PC-9 (cell line): Measurements from ENCODE around the gene CNOT6L. TPM values are rescaled to one million over a fixed set of nuclear protein-coding genes. Genes with fewer than 3 reads are reported as not detected.
"Not testable (repeated sequence)": the region's sequence is repeated elsewhere in the genome, so short reads cannot be mapped to it uniquely, and the experiment has no call there.

ENCODE experiments used
- BruUV-seq: library from RNA; stranded (reverse); fragments of 400-500 nt; replicated peaks from 2 replicates; lab custom pipeline; 2021; lab: Mats Ljungman, UMichigan
- CTCF ChIA-PET: fragments of 300-600 bp; sonication (Branson Sonifier 250); formaldehyde crosslinking; loops from one replicate; lab custom pipeline; 2022; ENCODE audit warnings: antibody characterized with exemption; lab: Charles Lee
- POLR2A ChIA-PET: fragments of 300-600 bp; sonication (Branson Sonifier 250); formaldehyde crosslinking; loops from one replicate; lab custom pipeline; 2022; ENCODE audit warnings: antibody characterized with exemption; ENCODE audit not compliant: unreplicated experiment; lab: Charles Lee
- DNase-seq, 2 experiments: peaks; one replicate each; pipeline versions ENCODE4 v3.0.0 to v3.0.0-alpha.2; 2015 to 2022; ENCODE audit warnings: mixed read lengths in 1 of 2
- H2AFZ ChIP-seq: fragments of 200-600 bp; sonication (generic); 2 replicates; pipeline ENCODE4 v1.8.1; 2017; ENCODE audit warnings: antibody characterized with exemption
- H3F3A ChIP-seq: fragments of 200-600 bp; sonication (generic); 2 replicates; pipeline ENCODE4 v1.8.1; 2017; ENCODE audit warnings: antibody characterized with exemption, mild to moderate bottlenecking, low read depth; ENCODE audit not compliant: insufficient read depth
- H3K27ac ChIP-seq: fragments of 200-600 bp; sonication (generic); 2 replicates; pipeline ENCODE4 v1.6.1; 2016; ENCODE audit warnings: mixed run types
- H3K27me3 ChIP-seq: fragments of 200-600 bp; sonication (generic); 2 replicates; pipeline ENCODE4 v1.6.1; 2016; ENCODE audit warnings: low read depth, mixed run types; ENCODE audit not compliant: insufficient read depth
- H3K36me3 ChIP-seq: fragments of 200-600 bp; sonication (generic); 2 replicates; pipeline ENCODE4 v1.6.1; 2016; ENCODE audit warnings: low read depth, mixed run types
- H3K4me1 ChIP-seq: fragments of 200-600 bp; sonication (generic); replicated peaks from 2 replicates; pipeline ENCODE4 v1.6.1; 2016; ENCODE audit warnings: mixed run types; ENCODE audit not compliant: insufficient read depth
- H3K4me2 ChIP-seq: fragments of 200-600 bp; sonication (generic); 2 replicates; pipeline ENCODE4 v1.6.1; 2017; ENCODE audit warnings: mixed run types
- H3K4me3 ChIP-seq: fragments of 200-600 bp; sonication (generic); 2 replicates; pipeline ENCODE4 v1.6.1; 2016; ENCODE audit warnings: mixed run types
- H3K79me2 ChIP-seq: fragments of 200-600 bp; sonication (generic); 2 replicates; pipeline ENCODE4 v1.6.1; 2017; ENCODE audit warnings: low read depth, mixed run types
- H3K9me2 ChIP-seq: fragments of 200-600 bp; sonication (generic); 2 replicates; pipeline ENCODE4 v1.8.1; 2017; ENCODE audit warnings: mild to moderate bottlenecking; ENCODE audit not compliant: insufficient read depth
- H3K9me3 ChIP-seq: fragments of 200-600 bp; sonication (generic); 2 replicates; pipeline ENCODE4 v1.8.1; 2016; ENCODE audit warnings: low read depth; ENCODE audit not compliant: insufficient read depth
- H4K20me1 ChIP-seq: fragments of 200-600 bp; sonication (generic); 2 replicates; pipeline ENCODE4 v1.8.1; 2017; ENCODE audit not compliant: insufficient read depth
- EZH2 ChIP-seq: fragments of 200-600 bp; sonication (generic); IDR thresholded peaks from 2 replicates; pipeline ENCODE4 v1.8.0; 2017; ENCODE audit warnings: antibody characterized with exemption, low read depth
- intact Hi-C: fragments of 100-400 bp; cut with micrococcal nuclease; formaldehyde crosslinking; loops from one replicate; pipeline ENCODE4 v1.10.0; 2022; ENCODE audit not compliant: unreplicated experiment
- total RNA-seq: library from RNA; stranded (reverse); gene quantifications from 2 replicates; pipeline ENCODE4 v1.2.3, GENCODE V29; 2021
- TF ChIP-seq, protein P1 (sequence below): fragments of 200-600 bp; sonication (generic); conservative IDR thresholded peaks from 2 replicates; pipeline ENCODE4 v1.6.1; 2017; ENCODE audit warnings: mixed run types, antibody characterized with exemption, mild to moderate bottlenecking, moderate library complexity

The CNOT6L gene
- total RNA-seq, 1 experiment from 2014 or later = 26.7 TPM

DNA sequence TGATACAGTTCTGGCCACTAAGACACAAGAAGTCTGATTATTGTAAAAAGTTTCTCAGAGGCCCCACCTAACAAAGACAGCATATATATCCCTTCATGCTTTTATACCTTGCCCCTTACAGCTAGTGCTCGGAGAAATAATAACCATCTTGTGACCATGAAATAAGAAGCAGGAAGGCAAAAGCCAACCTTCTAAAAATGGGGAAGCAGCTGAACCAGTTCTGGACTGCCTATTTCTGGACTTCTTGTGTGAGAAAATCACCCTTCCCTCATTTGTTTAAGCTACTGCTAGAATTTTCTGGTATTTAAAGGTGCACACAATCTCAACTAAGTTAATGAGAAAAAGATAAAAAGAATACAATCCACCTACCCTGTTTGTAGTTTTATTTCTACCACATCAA, 87.5 kb downstream of the CNOT6L start:
- H4K20me1 ChIP-seq = no peaks in the 10 kb centered on the region
- POLR2A ChIA-PET = no interaction called here
- H3K36me3 ChIP-seq = no peaks in the 10 kb centered on the region
- H3K4me3 ChIP-seq = no peak overlapping the region
- no peak overlapping the region for H3K27ac ChIP-seq
- TF ChIP-seq, protein P1, sequence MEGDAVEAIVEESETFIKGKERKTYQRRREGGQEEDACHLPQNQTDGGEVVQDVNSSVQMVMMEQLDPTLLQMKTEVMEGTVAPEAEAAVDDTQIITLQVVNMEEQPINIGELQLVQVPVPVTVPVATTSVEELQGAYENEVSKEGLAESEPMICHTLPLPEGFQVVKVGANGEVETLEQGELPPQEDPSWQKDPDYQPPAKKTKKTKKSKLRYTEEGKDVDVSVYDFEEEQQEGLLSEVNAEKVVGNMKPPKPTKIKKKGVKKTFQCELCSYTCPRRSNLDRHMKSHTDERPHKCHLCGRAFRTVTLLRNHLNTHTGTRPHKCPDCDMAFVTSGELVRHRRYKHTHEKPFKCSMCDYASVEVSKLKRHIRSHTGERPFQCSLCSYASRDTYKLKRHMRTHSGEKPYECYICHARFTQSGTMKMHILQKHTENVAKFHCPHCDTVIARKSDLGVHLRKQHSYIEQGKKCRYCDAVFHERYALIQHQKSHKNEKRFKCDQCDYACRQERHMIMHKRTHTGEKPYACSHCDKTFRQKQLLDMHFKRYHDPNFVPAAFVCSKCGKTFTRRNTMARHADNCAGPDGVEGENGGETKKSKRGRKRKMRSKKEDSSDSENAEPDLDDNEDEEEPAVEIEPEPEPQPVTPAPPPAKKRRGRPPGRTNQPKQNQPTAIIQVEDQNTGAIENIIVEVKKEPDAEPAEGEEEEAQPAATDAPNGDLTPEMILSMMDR = no peak
- no peak for TF ChIP-seq EZH2
- intact Hi-C loops = no loop called here
- no peaks in the 10 kb centered on the region for H3K4me1 ChIP-seq
- H3K27me3 ChIP-seq = no peaks in the 10 kb centered on the region
- no peaks in the 10 kb centered on the region for H3K9me2 ChIP-seq
- CTCF ChIA-PET = no interaction called here
- H3F3A ChIP-seq = no peaks in the 10 kb centered on the region
- H3K4me2 ChIP-seq = no peak overlapping the region
- H3K79me2 ChIP-seq = no peaks in the 10 kb centered on the region
- no TSS peak for BruUV-seq
- H3K9me3 ChIP-seq = no peaks in the 10 kb centered on the region
- no peak for DNase-seq
- no peak overlapping the region for H2AFZ ChIP-seq

DNA sequence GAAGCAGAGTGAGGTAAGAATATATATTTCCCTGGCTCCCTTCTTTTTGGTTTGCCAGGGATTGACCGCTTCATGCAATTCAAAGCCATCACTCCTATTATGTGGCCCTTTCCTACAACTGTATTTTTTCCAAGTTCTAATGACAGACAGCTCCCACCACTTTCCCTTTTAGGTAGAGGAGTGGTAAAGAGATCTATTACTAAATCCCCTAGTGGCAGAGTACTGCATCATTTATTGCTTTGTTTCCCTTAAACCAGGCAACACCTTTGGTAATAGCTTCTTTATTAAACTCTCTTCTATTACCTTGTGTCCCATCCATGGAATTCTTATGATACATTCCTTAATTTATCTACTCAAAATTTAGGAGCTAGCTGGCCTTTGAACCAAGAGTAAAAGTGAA, 90.7 kb downstream of the CNOT6L start:
- Histone ChIP-seq H2AFZ (no peak overlapping the region), H3K79me2 (no peaks in the 10 kb centered on the region), H3K4me1 (no peaks in the 10 kb centered on the region), H3K9me3 (no peaks in the 10 kb centered on the region), H3F3A (no peaks in the 10 kb centered on the region), H3K36me3 (no peaks in the 10 kb centered on the region), H3K27ac (no peak overlapping the region), H3K9me2 (no peaks in the 10 kb centered on the region), H3K4me3 (no peak overlapping the region), H3K4me2 (no peak overlapping the region), H4K20me1 (no peaks in the 10 kb centered on the region), H3K27me3 (no peaks in the 10 kb centered on the region)
- TF ChIP-seq EZH2 = no peak
- TF ChIP-seq, protein P1 = no peak
- no TSS peak for BruUV-seq
- ChIA-PET POLR2A (no interaction called here), CTCF (no interaction called here)
- DNase-seq = no peak
- intact Hi-C loops = no loop called here

DNA sequence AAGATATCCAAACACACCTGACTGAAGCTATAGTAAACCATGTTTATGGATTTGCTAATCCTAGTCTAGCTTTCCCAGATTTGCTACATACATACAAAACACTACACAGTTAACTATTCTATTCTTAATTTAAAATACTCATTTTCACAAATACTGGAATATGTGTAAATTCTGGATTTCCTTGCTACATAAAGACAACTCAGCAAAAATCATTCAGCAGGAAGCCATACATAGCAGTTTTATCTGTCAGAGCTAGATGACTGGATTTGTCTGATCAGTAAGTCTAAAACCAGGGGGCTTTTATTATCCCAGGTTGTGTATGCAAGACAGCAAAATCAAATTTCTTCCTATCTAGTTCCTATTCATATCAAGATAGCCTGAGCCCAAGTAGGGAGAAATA, 98.1 kb downstream of the CNOT6L start:
- Histone ChIP-seq H3K9me2 (no peaks in the 10 kb centered on the region), H3K4me2 (no peak overlapping the region), H3K79me2 (no peaks in the 10 kb centered on the region), H3K27me3 (no peaks in the 10 kb centered on the region), H3F3A (no peaks in the 10 kb centered on the region), H3K9me3 (no peaks in the 10 kb centered on the region), H3K36me3 (no peaks in the 10 kb centered on the region), H2AFZ (no peak overlapping the region), H4K20me1 (no peaks in the 10 kb centered on the region), H3K4me1 (no peaks in the 10 kb centered on the region), H3K27ac (no peak overlapping the region), H3K4me3 (no peak overlapping the region)
- TF ChIP-seq, protein P1 = no peak
- no peak for TF ChIP-seq EZH2
- intact Hi-C loops = no loop called here
- POLR2A ChIA-PET = no interaction called here
- CTCF ChIA-PET = no interaction called here
- no TSS peak for BruUV-seq
- DNase-seq = no peak

DNA sequence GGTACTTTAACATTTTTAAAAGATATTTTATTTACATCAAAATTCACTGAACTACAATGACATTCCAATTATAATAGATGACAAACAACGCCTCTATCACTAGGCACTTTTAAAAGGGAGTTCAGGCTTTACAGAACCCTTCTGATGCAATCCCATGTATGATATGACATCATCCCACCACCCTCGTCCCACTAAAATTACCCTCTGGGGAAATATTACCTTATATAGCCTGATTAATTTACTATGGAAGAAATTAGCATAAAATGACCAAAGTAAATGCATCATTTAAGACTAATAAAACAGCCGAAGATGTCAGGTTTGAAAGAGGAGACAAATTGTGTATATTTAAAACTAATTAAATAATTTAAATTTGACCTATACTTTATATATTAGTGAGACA, 100.7 kb downstream of the CNOT6L start:
- H3K27me3 ChIP-seq, H3K27ac ChIP-seq, intact Hi-C loops, H2AFZ ChIP-seq, H4K20me1 ChIP-seq, H3F3A ChIP-seq, H3K4me2 ChIP-seq, H3K9me3 ChIP-seq, H3K36me3 ChIP-seq, POLR2A ChIA-PET, H3K4me3 ChIP-seq, H3K9me2 ChIP-seq, DNase-seq, H3K4me1 ChIP-seq, CTCF ChIA-PET, H3K79me2 ChIP-seq, BruUV-seq: not testable (repeated sequence)
